Skeletal muscle cell (primary cell): Measurements from ENCODE around the gene PLAAT5.

Experiments used
- DNase-seq: peaks from one replicate; pipeline ENCODE4 v3.0.0-alpha.2; 2010; ENCODE audit warnings: low read depth
- H3K4me3 ChIP-seq: 2 replicates; pipeline ENCODE4 v1.5.1; 2011; ENCODE audit warnings: low read depth, mild to moderate bottlenecking, control low read depth, low read length, moderate library complexity

Gene PLAAT5

DNA sequence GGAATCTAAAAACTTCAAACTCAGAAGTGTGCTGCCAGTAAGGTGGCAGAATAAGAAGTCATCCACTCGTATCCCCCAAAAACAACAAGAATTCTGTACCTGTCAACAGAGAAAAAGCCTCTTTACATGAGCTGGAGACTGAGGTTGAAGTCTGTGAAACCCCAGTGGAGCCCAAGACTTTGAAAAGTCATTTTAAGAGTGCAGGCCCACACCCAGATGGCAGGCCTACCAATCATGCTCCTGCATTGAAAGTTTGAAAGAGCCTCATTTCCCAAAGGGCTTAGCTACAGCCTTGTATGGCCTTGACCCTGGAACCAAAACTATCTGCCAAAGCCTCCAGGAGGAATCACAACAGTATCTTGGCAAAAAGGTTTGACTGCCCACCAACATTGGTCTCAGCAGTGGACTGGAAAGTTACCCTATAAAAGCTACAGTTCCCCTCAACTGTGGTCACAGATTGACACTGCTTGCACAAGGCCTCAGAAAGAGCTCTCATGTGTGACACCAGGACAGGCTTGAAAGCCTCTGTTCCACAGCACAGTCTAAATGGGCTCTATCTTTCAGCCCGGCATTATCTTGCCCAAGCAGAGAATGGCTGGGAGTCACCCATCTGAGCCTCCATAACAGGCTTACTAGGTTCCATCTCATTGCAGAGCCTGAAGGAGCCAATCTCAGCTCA lies 73.7 kb downstream of the PLAAT5 start:
- no peak overlapping the region for H3K4me3 ChIP-seq
- DNase-seq = no peak
